AG09309 (cell line): ENCODE data around the gene SLC25A22.

ENCODE experiments used
- DNase-seq: peaks from one replicate; pipeline ENCODE4 v3.0.0-alpha.2; 2010; ENCODE audit warnings: low read depth
- H3K4me3 ChIP-seq: 2 replicates; pipeline ENCODE4 v1.5.1; 2011; ENCODE audit warnings: mild to moderate bottlenecking, low read depth, low read length, moderate library complexity; ENCODE audit not compliant: control insufficient read depth
- CTCF ChIP-seq: IDR thresholded peaks from 2 replicates; pipeline ENCODE4 v1.5.1; 2011; ENCODE audit warnings: mild to moderate bottlenecking, low read depth, low read length, inconsistent platforms; ENCODE audit not compliant: insufficient read depth, control insufficient read depth; ENCODE audit errors: missing control alignments

The SLC25A22 gene

GRCh38 chr11:829847-830294 is 31.8 kb upstream of the SLC25A22 start:
- TF ChIP-seq CTCF: no peak
- H3K4me3 ChIP-seq: no peak overlapping the region
- no peak for DNase-seq

- H3K4me3 ChIP-seq: no peak overlapping the region
Observed at GRCh38 chr11:829176-829846, 31.2 kb upstream of the SLC25A22 start.

GRCh38 chr11:828506-829175 is 30.6 kb upstream of the SLC25A22 start:
- no peak for DNase-seq
- no peak overlapping the region for H3K4me3 ChIP-seq
- TF ChIP-seq CTCF: no peak

More at GRCh38 chr11:829176-829846, 31.2 kb upstream of the SLC25A22 start:
- TF ChIP-seq CTCF: no peak
- no peak for DNase-seq

- DNase-seq: no peak
- TF ChIP-seq CTCF: no peak
- peak within 1 kb of the TSS; percentile 14 for H3K4me3 ChIP-seq
Observed at GRCh38 chr11:827897-828192, 29.8 kb upstream of the SLC25A22 start, which contains the start of gene CRACR2B. CRACR2B (plus strand) TSS chr11:827919; CDS start chr11:828608, 689 bp downstream.

GRCh38 chr11:827146-827896 is 29.2 kb upstream of the SLC25A22 start:
- DNase-seq: no peak
- H3K4me3 ChIP-seq: no peak overlapping the region; the same call in 1 of the 2 replicates
- TF ChIP-seq CTCF: no peak

- no peak for DNase-seq
- H3K4me3 ChIP-seq: peak overlapping the region; percentile 14
- TF ChIP-seq CTCF: no peak
Observed at GRCh38 chr11:826836-827145, 28.7 kb upstream of the SLC25A22 start.
